ENCODE data around the gene EPHA6.
"Not testable (repeated sequence)": the region's sequence is repeated elsewhere in the genome, so short reads cannot be mapped to it uniquely, and the experiment has no call there.

EPHA6 gene

DNA sequence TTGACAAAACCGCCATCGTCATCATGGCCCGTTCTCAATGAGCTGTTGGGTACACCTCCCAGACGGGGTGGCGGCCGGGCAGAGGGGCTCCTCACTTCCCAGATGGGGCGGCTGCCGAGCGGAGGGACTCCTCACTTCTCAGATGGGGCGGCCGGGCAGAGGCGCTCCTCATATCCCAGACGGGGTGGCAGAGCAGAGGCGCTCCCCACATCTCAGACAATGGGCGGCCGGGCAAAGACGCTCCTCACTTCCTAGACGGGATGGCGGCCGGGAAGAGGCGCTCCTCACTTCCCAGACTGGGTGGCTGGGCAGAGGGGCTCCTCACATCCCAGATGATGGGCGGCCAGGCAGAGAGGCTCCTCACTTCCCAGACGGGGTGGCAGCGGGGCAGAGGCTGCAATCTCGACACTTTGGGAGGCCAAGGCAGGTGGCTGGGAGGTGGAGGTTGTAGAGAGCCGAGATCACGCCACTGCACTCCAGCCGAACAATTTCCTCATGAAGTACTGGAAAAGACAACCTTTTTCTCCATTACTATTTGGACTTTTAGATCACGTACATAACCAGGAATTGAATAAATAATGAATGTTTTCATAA, 666.4 kb downstream of the EPHA6 start:
- not testable (repeated sequence) for DNase-seq

DNA sequence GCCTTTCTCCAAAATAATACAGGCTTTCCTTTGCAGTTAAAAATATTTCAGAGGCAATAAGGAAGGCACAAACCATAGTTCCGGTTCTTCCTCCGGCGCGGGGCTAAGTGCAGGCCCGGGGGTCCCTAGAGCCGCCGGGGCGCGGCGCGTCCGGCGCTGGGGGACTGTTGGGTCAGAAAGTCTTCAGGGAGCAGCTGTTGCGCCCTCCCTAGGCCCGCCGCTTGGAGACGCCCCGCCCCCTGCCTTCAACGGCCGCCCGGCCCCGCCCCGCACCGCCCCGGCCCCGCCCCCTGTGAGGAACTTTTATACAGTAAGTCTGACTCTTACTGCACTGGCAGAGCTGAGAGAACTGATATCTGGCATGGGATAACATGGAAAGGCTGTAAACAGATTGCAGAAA, 667.0 kb downstream of the EPHA6 start:
- no peak for DNase-seq

DNA sequence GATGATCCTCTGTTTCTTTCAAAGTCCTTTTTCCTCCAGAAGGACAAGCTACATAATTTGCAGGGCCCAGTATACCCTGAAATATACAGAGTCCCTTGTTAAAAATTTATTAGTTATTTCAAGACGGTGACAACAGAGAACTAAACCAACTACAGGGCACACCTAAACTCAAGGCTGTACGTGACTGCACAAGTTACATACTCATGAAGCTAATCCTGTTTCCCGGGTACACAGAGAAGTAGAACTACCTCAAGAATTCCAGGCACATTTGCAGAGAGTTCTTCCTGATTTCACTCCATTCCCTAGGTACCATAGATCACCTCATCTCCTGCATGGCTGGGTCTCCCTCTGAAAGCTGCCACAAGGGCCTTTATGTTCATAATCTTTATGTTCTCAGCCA, 670.8 kb downstream of the EPHA6 start:
- DNase-seq: no peak

- DNase-seq: no peak
Observed at GRCh38 chr3:97487587-97487986, 673.2 kb downstream of the EPHA6 start.

GRCh38 chr3:97488741-97489140, 674.3 kb downstream of the EPHA6 start:
- no peak for DNase-seq

GRCh38 chr3:97495896-97496295, 681.5 kb downstream of the EPHA6 start:
- no peak for DNase-seq

DNA sequence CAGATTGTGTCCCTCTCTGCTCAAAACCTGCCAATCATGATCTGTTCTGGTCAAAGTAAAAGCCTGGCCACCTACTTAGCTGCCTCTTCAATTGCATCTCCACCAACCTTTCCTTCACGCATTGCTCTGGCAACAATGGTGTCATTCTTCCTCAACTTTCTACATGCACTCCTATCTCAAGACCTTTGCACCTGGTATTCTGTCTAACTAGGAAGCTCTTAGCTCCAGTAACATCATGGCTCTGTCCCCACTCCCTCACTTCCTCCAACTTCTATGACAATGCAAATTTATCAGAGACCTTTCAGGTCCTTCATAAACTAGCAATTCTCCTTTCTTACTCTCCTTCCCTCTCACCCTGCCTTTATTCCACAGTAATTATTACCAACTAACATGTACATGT, 682.7 kb downstream of the EPHA6 start:
- DNase-seq: no peak

DNA sequence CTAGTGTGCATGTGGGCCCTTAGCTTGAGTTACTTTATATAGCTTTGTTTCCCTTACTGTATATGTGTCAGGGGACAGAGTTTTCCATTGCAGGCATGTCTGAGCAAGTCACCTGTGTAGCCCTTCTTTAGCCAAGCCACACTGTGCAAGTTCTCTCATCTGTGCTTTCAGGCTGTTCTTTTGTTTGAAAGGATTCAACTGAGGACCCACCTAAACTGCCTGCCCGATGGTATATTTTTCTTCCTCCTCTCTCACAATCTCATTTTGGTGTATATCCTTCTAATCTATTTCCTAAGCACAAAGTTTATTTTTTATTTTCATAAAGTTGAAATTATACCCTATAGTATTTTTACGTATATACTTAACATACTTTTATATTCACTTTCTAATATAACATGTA, 690.1 kb downstream of the EPHA6 start:
- DNase-seq: no peak

- no peak for DNase-seq
Observed at GRCh38 chr3:97510795-97511194, 696.4 kb downstream of the EPHA6 start.

DNA sequence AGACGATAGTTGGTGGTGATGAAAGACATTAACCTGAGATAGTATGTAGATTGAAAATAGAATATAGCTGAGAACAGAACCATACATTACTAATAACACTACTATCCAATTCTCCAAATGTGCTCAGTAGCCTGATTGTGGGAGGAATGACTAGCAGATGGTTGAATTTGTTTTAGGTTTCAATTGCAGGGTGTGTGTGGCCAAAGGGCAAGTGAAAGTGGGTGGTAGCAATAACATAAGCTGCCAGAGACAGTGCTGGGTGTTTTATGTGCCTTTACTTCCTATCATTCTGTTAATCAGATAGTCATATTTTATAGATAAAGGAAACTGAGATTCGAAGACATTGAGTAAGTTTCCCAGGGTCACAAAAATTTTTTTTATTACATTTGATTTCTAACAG, 700.7 kb downstream of the EPHA6 start:
- DNase-seq: no peak

DNA sequence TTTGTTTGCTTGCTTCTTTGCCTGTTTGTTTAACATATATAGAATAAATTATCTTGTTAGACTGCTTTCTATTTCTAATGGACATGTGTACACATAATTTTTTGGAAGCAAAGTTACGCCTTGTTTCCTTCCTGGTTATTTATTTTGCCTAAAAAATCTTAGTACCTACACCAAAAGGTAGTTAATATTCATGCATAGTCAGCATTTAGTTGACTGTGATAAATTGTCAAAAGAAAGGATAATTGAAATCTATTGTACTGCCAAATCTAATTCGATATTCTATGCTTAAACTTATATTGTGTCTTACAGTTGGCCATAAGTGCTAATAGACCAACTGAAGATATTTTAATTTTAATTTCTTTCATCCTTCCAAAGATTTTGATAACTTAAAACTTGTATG, 716.3 kb downstream of the EPHA6 start:
- DNase-seq: no peak

DNA sequence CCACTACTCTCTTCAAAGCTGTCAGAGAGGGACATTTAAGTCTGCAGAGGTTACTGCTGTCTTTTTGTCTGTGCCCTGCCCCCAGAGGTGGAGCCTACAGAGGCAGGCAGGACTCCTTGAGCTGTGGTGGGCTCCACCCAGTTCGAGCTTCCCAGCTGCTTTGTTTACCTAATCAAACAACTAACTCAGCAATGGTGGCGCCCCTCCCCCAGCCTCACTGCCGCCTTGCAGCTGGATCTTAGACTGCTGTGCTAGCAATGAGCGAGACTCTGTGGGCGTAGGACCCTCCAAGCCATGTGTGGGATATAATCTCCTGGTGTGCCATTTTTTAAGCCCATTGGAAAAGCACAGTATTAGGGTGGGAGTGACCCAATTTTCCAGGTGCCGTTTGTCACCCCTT, 733.2 kb downstream of the EPHA6 start:
- not testable (repeated sequence) for DNase-seq

GRCh38 chr3:97550408-97550807, 736.0 kb downstream of the EPHA6 start:
- DNase-seq: no peak

DNA sequence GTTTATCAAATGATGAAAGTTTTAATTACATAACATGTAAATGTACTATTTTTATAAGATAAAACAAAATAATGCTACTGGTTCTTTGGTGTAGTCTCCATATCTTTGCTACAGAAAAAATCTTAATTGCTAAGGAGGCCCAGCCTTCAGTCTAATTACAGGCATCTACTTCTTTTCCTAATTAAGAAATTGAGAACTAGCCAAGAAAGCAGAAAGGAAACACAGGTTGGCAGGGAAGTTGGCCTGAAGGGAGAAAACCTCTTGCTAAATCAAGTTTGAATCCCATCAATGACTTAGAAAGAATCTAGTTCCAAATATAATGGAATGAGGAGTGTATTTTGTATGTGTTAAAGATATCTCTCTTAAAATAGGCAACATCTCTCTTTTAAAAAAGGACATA, 737.8 kb downstream of the EPHA6 start:
- no peak for DNase-seq

DNA sequence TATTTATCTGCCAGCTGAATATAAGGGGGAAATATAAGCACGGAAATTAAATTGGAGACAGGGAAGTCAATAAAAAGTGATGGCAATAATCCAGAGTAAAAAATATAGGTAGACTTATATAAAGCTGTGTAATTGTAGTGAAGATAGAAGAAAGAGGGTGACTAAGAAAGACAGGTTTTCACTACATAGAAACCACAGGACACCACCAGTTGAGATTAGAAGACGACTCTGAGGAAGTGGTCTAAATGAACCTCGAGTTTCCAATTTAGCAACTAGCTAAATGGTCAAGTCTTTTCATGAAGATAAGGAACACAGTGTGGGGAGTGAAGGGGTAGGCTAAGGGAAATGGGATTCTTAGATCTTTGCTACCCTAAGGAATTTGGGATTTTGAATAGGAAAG, 761.3 kb downstream of the EPHA6 start:
- no peak for DNase-seq

- no peak for DNase-seq
Observed at GRCh38 chr3:97576221-97576620, 761.8 kb downstream of the EPHA6 start.

- no peak for DNase-seq
Observed at GRCh38 chr3:97579365-97579764, 765.0 kb downstream of the EPHA6 start.

GRCh38 chr3:97610626-97611025, 796.2 kb downstream of the EPHA6 start:
- no peak for DNase-seq

- no peak for DNase-seq
Observed at GRCh38 chr3:97612632-97613031, 798.2 kb downstream of the EPHA6 start.

DNA sequence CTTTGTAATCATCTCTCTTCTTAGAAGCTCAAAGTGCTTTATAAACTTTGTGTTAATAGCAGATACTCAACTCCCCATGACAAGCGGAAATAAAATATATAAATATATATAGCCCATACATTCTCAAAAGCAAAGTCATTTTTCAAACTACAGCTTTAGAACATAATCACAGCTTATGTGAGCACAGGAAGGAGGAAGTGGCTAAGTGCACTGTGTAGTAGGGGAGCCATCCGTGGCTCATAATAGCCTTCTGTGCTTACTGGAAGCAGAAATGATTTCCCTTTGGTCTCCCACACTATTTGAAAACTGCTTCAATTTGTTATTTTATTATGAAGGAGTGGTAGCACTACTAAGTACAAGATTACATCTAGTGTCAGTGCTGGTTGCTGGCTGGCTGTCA, 798.7 kb downstream of the EPHA6 start:
- DNase-seq: no peak

- DNase-seq: not testable (repeated sequence)
Observed at GRCh38 chr3:97620514-97620913, 806.1 kb downstream of the EPHA6 start.

DNA sequence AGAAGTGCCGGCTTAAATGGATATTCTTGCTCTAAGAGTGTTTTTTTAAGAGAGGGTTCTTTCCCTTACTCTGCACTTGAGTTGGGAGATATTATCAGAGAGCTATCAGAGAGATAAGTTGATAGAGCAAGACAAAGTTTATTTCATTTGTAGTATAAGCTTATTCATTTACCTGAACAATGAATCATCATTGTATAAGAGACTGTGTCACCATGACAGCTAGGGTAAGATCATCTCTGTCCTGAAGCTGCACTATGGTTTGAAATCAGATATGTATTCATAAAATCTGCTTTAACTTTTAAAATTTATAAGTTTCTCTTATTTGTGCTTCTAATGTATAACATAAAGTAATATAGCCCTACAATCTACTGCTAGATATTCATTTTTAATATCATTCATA, 822.1 kb downstream of the EPHA6 start:
- DNase-seq: no peak

DNA sequence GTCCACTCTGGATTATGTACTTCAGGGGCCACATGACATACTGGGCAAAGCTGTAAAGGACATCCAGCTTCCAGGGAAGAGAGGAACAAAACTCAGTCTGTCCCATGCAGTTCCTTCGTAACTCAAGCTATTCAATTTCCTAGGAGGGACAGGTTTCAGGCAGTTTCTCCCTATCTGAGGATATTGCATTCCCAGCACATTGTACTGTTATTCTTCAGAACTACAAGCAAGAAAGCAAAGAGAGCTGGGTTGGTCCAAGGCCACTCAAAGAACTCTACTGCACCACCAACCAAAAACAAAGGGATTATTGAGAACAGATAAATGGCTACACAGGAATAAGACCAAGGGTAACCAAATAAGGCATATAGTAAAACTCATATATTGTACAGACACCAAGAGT, 832.5 kb downstream of the EPHA6 start:
- DNase-seq: no peak

DNA sequence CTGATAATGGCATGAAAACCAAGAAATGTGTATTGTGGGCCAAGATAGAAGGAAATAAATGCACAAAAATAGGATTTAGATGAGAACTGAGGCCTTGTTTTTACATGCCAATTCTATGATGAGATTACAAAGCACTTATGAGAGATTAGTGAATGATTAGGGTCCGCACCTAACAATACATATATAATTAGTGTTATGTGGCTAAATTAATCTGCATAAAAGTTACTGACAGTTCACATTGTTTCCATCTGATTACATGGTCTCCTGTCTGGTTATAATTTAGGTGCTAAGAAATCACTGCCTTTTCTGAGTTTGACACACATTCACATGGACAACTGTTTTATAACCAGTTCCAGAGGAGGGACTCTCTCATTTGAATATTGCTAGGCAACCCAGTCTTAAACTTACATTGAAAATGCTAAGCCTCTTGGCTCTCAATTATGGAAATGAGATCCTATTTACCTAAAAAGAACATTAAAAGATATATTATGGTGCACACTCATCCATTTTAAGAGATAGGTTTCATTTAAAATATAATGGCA, 833.1 kb downstream of the EPHA6 start:
- DNase-seq: peak; percentile 52

DNA sequence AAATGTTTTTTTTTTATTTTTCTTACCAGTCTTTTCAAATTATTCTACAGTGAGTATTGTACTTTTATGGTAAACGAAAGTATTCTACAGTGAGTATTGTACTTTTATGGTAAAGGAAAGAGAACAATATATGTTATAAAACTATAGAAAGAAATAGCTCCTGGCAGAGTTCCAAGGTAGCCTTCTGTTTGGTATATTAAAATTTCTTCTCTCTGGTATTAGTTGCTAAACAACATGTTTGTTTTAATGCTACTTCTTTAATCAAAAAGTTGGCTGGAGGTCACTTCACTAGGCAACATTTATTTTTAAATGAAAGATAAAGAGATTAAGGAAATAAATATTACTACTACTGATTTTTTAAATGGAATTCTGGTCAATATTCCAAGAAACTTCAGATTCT, 841.6 kb downstream of the EPHA6 start:
- DNase-seq: no peak

- no peak for DNase-seq
Observed at GRCh38 chr3:97656638-97657037, 842.2 kb downstream of the EPHA6 start.
